CD4-positive, alpha-beta T cell (primary cell): ENCODE data around the gene CXorf38. TPM values are rescaled to one million over a fixed set of nuclear protein-coding genes. Genes with fewer than 3 reads are reported as not detected.
A peak's percentile ranks its signal among the peaks of the same experiment; 100 is the strongest.

Experiments
- ATAC-seq: fragments of 200-7000 bp; cut with Tn5 transposase; one replicate; pipeline ENCODE4 v1.10.0; 2022; ENCODE audit warnings: mild to moderate bottlenecking; ENCODE audit not compliant: poor library complexity
- CTCF ChIA-PET: fragments of 350-600 bp; sonication (Branson Sonifier 250); formaldehyde crosslinking; loops from one replicate; lab custom pipeline; 2021; ENCODE audit warnings: antibody characterized with exemption, inconsistent platforms; lab: Charles Lee
- POLR2A ChIA-PET: fragments of 350-600 bp; sonication (Branson Sonifier 250); formaldehyde crosslinking; loops from one replicate; lab custom pipeline; 2021; ENCODE audit warnings: antibody characterized with exemption, inconsistent platforms; lab: Charles Lee
- DNase-seq, 14 experiments: peaks; one replicate each; pipeline ENCODE4 v3.0.0-alpha.2; 2013 to 2020; ENCODE audit warnings: mixed read lengths in 2 of 14
- H3K27ac ChIP-seq, 2 donors: one replicate each; pipeline versions ENCODE4 v1.5.1 to v1.7.0; 2013; ENCODE audit warnings: low read length in 2 of 2, low read depth in 1 of 2, mild to moderate bottlenecking in 1 of 2
- H3K27me3 ChIP-seq, 2 experiments: 1 replicate in 1 of 2; 2 replicates in 1 of 2; pipeline versions ENCODE4 v1.6.1 to v1.7.0; 2013; ENCODE audit warnings: low read length in 2 of 2, control low read depth in 1 of 2, mild to moderate bottlenecking in 1 of 2, moderate library complexity in 1 of 2; ENCODE audit not compliant: insufficient read depth in 2 of 2, control insufficient read depth in 1 of 2
- H3K36me3 ChIP-seq: one replicate; pipeline ENCODE4 v1.6.1; 2013; ENCODE audit warnings: low read length, control low read depth; ENCODE audit not compliant: insufficient read depth
- H3K4me1 ChIP-seq: one replicate; pipeline ENCODE4 v1.6.1; 2013; ENCODE audit warnings: low read length, control low read depth; ENCODE audit not compliant: insufficient read depth
- H3K4me3 ChIP-seq: one replicate; pipeline ENCODE4 v1.5.1; 2013; ENCODE audit warnings: mild to moderate bottlenecking, low read length, moderate library complexity
- H3K9me3 ChIP-seq, 2 experiments: 1 replicate in 1 of 2; 2 replicates in 1 of 2; pipeline versions ENCODE4 v1.6.1 to v1.7.0; 2013; ENCODE audit warnings: low read length in 2 of 2, mild to moderate bottlenecking in 2 of 2, control low read depth in 1 of 2, moderate library complexity in 1 of 2; ENCODE audit not compliant: control insufficient read depth in 1 of 2, insufficient read depth in 1 of 2
- H3K27ac Mint-ChIP-seq: one replicate; pipeline ENCODE4 v1.8.0; 2020; ENCODE audit warnings: mixed read lengths
- H3K27me3 Mint-ChIP-seq: one replicate; pipeline ENCODE4 v1.8.0; 2021; ENCODE audit warnings: mixed read lengths
- H3K36me3 Mint-ChIP-seq: one replicate; pipeline ENCODE4 v1.8.0; 2021; ENCODE audit warnings: low read depth, mixed read lengths
- H3K4me1 Mint-ChIP-seq: one replicate; pipeline ENCODE4 v1.8.0; 2021; ENCODE audit warnings: low read depth, mixed read lengths
- H3K4me3 Mint-ChIP-seq: one replicate; pipeline ENCODE4 v1.8.0; 2020; ENCODE audit warnings: mild to moderate bottlenecking, mixed read lengths
- H3K9me3 Mint-ChIP-seq: one replicate; pipeline ENCODE4 v1.8.0; 2020; ENCODE audit warnings: mixed read lengths
- CTCF ChIP-seq: fragments of 200-600 bp; IDR thresholded peaks from one replicate; pipeline ENCODE4 v1.8.0; 2022; ENCODE audit warnings: antibody characterized with exemption, mild to moderate bottlenecking
- intact Hi-C, 2 experiments: fragments of 100-400 bp; cut with DNase I in 1 of 2; cut with micrococcal nuclease in 1 of 2; formaldehyde crosslinking; loops; one replicate each; pipeline versions ENCODE4 v1.15.1 to v1.9.0; 2023 to 2025; cut with DNase I, micrococcal nuclease
- total RNA-seq, 174 experiments: library from RNA in 2 of 174; stranded (reverse) in 2 of 174; gene quantifications; one replicate each; pipeline ENCODE4 v1.2.3 and lab custom pipeline; 2021 to 2026

The CXorf38 gene
- total RNA-seq, 2 experiments from 2014 or later = 9.4 to 10.4 TPM

- peak overlapping the region; percentile 89 for H3K27ac Mint-ChIP-seq
- no peaks in the 10 kb centered on the region for H3K36me3 ChIP-seq
- H3K9me3 ChIP-seq = no peaks in the 10 kb centered on the region
- peak overlapping the region; percentile 34 to 79 for H3K27ac ChIP-seq
- peak in 8 of 14 experiments; percentile 1 to 64 (median 25) for DNase-seq
- TF ChIP-seq CTCF = no peak
- no peaks in the 10 kb centered on the region for H3K27me3 ChIP-seq
- no peaks in the 10 kb centered on the region for H3K36me3 Mint-ChIP-seq
- intact Hi-C loops = loop anchor here (5.0 to 10.0 kb wide), 2 partner anchors 63 to 156 kb away; partner anchors contain the start of genes CXorf38 (in 1 of the 2) and MED14 (in 1 of the 2)
- H3K4me3 Mint-ChIP-seq = peak overlapping the region; percentile 94
- peak; percentile 21 for ATAC-seq
- no peaks in the 10 kb centered on the region for H3K9me3 Mint-ChIP-seq
- no peaks in the 10 kb centered on the region for H3K27me3 Mint-ChIP-seq
- ChIA-PET CTCF (no interaction called here), POLR2A (interaction anchor here (1.2 to 2.1 kb wide), 9 partner anchors 8 to 504 kb away, joined by 3 to 13 read pairs (median 7); partner anchors contain the start of genes CXorf38, MED14 and USP9X)
- peak overlapping the region; percentile 83 for H3K4me3 ChIP-seq
- peaks cover 39% of the 10 kb centered on the region for H3K4me1 Mint-ChIP-seq
- H3K4me1 ChIP-seq = peaks cover 17% of the 10 kb centered on the region
Measured at GRCh38 chrX:40581336-40581920, 65.9 kb downstream of the CXorf38 start.

GRCh38 chrX:40580537-40581335 lies 66.6 kb downstream of the CXorf38 start, which contains the start of gene ATP6AP2:
ATP6AP2 (plus strand) TSS chrX:40580970; CDS start chrX:40581066, 96 bp downstream.
- Histone ChIP-seq H3K27ac (peak within 1 kb of the TSS; percentile 79 to 89), H3K36me3 (no peaks in the 10 kb centered on the region), H3K27me3 (no peaks in the 10 kb centered on the region), H3K4me3 (peak within 1 kb of the TSS; percentile 83), H3K9me3 (no peaks in the 10 kb centered on the region), H3K4me1 (peaks cover 17% of the 10 kb centered on the region)
- intact Hi-C loops = loop anchor here (5.0 to 10.0 kb wide), 2 partner anchors 64 to 157 kb away; partner anchors contain the start of genes CXorf38 (in 1 of the 2) and MED14 (in 1 of the 2)
- Mint-ChIP-seq H3K36me3 (no peaks in the 10 kb centered on the region), H3K4me1 (peaks cover 32% of the 10 kb centered on the region), H3K4me3 (peak within 1 kb of the TSS; percentile 94), H3K27me3 (no peaks in the 10 kb centered on the region), H3K9me3 (no peaks in the 10 kb centered on the region), H3K27ac (peak within 1 kb of the TSS; percentile 89)
- ATAC-seq (peak; percentile 94), DNase-seq (peak; percentile 75 to 95 (median 84))
- TF ChIP-seq CTCF = no peak
- ChIA-PET CTCF (interaction anchor here (0.8 to 1.2 kb wide), 2 partner anchors 67 to 647 kb away, joined by 3 read pairs; partner anchors contain the start of gene CXorf38), POLR2A (interaction anchor here (1.2 to 2.1 kb wide), 9 partner anchors 9 to 505 kb away, joined by 3 to 13 read pairs (median 7); partner anchors contain the start of genes CXorf38, MED14 and USP9X)

GRCh38 chrX:40579900-40580536 lies 67.3 kb downstream of the CXorf38 start:
- H3K4me1 ChIP-seq = peaks cover 17% of the 10 kb centered on the region
- H3K9me3 ChIP-seq = no peaks in the 10 kb centered on the region
- Mint-ChIP-seq H3K36me3 (no peaks in the 10 kb centered on the region), H3K27ac (peak overlapping the region; percentile 89), H3K4me3 (peak overlapping the region; percentile 90), H3K27me3 (no peaks in the 10 kb centered on the region), H3K4me1 (peaks cover 28% of the 10 kb centered on the region), H3K9me3 (no peaks in the 10 kb centered on the region)
- H3K27me3 ChIP-seq = no peaks in the 10 kb centered on the region
- DNase-seq (peak in 1 of 14 experiments; percentile 14), ATAC-seq (peak; percentile 49)
- peak overlapping the region; percentile 79 to 89 for H3K27ac ChIP-seq
- H3K4me3 ChIP-seq = peak overlapping the region; percentile 83
- ChIA-PET CTCF (interaction anchor here (0.8 to 1.2 kb wide), 2 partner anchors 68 to 648 kb away, joined by 3 read pairs; partner anchors contain the start of gene CXorf38), POLR2A (interaction anchor here (1.2 to 2.1 kb wide), 7 partner anchors 9 to 505 kb away, joined by 3 to 13 read pairs (median 10); partner anchors contain the start of genes CXorf38, MED14 and USP9X)
- H3K36me3 ChIP-seq = no peaks in the 10 kb centered on the region
- intact Hi-C loops = loop anchor here (5.0 to 10.0 kb wide), 2 partner anchors 65 to 157 kb away; partner anchors contain the start of genes CXorf38 (in 1 of the 2) and MED14 (in 1 of the 2)
- no peak for TF ChIP-seq CTCF
